CD4-positive, alpha-beta T cell treated with Interleukin-2 at 100 ng/mL for 4 hours (primary cell): ENCODE results near the gene PLA2G15.

ENCODE experiments used
- DNase-seq: peaks from one replicate; pipeline ENCODE4 v3.0.0-alpha.2; 2020; ENCODE audit warnings: low spot score

The PLA2G15 gene

DNA sequence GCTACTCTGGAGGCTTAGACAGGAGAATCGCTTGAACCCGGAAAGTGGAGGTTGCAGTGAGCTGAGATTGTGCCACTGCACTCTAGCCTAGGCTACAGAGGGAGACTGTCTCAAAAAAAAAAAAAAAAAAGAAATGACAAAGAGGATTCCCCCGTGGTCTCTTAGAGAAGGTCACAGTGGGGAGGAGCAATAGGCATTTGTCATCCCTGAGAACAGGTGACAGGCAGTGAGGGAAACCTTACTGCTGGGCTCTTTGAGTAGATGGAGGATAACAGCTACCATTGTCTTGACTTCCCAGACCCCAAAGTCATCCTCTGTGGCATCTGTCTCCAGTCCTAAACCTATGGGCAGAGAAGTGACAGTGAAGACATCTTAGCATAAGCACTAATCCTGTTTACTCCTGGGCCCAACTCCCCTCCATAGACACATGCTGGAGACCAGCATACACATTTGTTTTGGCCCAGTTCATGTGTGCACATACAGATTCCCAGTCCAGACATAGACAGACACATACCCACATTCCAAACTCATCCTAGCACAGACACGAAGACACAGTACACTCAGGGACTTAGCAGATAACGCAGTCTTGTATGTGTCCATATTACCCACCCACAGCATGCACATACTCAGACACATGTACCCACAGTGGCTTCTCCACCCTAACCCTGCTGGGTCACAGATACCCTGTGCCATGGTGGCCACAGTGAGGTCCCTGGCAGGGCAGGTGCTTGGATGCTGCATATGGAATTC is 11.9 kb upstream of the PLA2G15 start:
- peak; percentile 47 for DNase-seq

DNA sequence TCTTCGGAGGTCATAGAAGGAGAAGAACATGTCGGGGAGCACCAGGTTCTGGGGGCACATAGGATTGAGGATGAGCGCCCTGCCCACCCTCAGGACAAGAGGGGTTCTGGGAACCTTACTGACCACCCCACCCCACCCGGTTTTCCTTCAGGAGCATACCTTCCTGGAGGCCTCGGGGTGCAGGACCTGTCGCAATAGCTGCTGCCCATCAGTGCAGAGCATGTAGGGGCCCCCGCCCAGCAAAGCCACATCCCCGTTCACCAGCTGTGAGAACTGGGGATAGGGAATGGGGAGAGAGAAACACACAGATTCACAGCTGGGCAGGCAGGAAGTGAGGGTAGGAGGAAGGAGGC is 11.4 kb upstream of the PLA2G15 start:
- DNase-seq = no peak

DNA sequence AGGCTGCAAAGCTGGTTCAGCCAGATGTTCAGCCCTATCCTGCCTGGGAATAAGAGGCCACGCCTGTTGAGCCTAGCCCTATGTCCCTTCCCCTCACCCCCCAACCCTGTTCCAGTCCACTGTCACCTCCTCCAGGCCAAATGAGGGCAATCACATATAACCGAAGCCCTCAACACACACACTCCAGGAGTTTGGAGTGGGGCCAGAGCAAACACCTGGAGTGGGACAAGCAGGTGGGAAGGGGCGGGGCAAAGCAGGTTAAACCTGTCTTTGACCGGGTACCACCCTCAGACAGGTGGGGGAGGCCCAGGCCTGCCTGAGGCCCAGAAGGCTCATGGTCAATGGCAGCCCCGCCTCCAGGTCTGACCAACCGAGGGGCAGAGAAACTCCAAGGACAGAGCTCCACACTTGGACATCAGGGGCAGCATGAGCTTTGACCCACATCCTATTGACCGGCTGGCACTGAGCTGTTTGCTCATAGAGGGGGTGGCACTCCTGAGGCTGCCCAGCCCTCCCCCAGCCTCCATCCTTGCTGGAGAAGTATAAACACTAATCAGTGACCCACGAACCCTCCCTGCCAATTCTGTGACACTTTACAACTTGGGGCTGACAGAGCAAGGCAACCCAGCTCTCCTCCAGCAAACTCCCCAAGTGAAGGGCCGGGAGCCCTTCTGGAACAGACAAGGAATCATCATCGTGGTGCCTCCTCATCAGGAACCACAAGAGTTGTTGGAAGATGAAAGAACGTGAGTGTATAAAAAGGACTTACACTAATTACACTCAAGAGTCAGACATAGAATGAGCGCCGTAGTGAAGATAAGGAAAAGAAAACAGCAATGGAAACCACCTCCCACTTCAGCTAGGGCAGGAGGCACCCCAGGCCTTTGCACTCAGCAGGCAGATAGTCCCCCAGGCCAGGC is 10.7 kb upstream of the PLA2G15 start:
- DNase-seq = no peak

DNA sequence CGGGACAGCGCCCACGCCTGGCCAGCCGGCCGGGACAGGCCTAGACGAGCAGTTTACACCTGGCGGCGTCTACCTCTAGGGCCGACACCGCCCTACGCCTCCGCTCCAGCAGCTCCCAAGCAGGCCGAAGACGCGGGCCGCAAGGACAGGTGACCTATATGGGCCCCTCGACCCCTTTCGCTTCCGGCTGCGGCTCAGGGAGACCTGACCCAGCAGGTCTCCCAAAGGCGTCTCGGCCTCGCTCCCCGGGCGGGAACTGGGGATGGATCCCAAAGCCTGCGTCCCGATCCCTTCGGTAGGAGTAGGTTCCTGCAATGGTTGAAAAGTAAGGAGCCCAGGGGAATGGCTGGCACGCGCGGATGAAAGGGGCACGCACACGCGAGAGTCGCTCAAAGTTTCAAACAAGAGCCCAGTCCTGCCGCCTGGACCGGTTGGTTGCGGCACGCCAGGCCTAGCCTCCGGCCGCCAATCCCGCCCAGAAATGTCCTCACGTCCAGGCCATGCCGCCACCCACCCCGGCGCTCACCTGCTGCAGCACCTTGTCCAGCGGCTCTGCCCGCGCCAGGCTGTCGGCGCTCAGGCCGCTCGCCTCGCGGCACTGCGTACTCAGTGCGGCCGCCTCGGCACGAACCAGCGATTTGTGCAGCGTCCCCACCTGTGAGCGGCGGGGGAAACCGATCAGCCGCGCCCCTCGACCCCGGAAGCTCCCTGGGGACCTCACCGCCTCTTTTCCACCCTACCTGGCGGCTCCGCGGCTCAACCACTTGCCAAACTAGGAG is 9.9 kb upstream of the PLA2G15 start:
- no peak for DNase-seq

DNA sequence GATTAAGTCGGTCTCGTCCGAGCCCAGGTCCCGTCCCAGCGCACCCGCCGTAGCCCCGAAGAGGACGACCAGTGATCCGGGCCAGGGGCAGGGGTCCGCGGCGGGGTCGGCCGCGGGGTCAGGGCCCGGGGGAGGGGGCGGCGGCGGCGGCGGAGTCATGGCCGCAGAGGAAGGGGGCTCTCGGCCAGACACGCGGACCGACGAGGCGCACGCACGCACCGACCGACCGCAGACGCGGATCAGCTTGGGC is 9.4 kb upstream of the PLA2G15 start, which contains the start of gene ESRP2:
TSS of gene ESRP2 (minus strand) at position 241 of the 250 bp plus-strand sequence. CDS start at position 159, 82 bp downstream.
- DNase-seq = no peak

DNA sequence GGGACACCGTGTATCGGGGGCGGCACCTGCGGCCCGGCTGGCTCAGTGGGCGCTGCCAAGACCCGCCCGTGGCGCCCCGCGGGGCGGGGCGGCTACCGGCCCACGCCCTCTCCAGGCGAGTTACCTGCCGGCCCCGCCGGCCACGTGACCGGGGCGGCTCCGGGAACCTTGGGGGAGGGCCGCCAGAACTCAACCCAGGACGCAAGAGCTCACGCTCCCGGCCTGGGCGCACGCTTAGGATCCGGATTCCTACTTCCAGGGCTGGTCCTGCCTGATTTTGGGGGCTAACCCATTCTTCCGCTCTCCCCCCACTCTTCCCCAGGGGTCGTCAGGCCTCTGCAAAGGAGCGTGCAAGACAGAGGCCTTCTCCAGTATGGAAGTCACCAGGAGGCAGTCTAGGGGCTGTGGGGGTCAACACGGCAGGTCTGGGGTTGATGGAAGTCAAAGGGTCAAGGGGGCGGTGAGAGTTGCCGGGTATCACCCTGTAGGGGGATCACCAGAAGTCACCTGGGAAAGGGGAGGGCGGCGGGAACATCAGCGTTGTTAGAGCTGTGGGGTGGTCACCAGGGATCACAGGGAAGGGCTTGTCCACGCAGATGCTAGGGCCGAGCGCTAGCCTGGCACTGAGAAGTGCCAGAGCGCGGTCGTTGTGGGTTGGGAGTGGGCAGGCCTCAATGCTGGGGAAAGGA is 8.9 kb upstream of the PLA2G15 start:
- DNase-seq = peak; percentile 19

DNA sequence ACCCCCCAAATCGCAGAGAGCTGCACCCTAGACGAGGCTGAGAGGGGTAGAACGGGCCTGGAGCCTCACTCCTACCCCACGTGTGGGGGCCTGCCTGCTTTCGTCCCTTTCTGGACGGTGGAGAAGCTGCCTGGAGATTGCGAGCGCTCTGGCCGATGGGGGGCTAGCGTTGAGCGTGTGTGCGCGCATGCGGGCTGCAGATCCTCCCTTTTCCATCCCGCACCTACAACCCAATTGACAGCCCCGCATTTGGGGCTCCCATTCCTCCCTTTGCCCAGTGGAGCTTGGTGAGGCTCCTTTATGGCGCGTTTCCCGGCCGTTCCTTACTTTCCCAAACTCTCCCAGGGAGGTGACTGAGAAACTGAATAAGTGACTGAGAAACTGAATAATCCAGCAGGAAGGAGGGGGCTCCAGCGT is 8.3 kb upstream of the PLA2G15 start:
- DNase-seq = no peak

DNA sequence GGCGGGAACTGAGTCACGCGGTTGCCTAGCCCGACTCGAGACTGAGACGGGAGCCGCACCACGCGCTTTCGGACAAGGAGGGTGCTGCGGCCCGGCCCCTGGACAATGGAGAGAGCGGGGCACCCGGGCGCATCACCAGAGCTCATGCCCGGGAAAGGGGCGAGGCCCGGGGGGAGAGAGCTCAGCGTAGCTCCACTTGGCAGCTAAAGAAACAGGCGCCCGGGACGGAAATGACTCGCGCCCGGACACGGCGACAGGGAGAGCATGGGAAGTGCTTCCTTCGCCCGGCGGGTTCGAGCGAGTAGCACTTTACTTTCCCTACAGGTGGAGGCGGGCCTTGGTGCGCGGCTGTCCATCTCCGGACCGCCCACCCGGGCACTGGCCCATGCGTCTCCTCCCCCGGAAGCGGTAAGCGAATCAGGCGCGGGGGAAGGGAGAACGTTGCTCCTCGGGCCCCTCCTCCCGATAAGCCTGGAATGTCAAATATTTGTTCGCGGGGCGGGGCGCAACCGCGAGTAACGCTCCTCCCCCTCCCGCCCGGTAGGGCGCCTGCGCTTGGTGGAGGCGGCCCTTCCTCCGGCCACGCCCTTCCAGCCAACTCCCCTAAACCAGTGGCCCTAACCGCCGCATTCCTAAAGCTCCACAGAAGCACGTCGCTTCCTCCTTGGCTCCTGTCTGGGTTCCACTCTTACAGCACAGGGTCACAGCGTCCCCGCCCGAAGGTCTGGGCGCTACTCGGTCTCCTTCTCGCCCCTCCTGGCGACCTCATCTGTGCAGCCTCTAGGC is 7.7 kb upstream of the PLA2G15 start:
- peak; percentile 92 for DNase-seq

DNA sequence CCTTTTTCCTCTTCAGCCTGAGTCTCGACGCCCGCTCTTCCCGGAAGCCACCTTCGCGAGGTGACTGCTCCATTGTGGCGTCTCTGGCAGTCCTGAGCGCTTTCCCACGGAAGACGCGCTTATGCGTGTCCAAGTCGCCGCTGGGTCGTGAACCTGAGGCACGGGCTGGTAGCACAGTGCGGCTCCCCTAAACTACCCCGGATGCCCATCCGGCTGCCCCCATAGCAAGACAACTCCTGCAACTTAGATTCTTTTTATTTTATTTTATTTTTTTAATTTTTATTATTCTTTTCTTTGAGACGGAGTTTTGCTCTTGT is 7.2 kb upstream of the PLA2G15 start:
- DNase-seq = peak; percentile 23

DNA sequence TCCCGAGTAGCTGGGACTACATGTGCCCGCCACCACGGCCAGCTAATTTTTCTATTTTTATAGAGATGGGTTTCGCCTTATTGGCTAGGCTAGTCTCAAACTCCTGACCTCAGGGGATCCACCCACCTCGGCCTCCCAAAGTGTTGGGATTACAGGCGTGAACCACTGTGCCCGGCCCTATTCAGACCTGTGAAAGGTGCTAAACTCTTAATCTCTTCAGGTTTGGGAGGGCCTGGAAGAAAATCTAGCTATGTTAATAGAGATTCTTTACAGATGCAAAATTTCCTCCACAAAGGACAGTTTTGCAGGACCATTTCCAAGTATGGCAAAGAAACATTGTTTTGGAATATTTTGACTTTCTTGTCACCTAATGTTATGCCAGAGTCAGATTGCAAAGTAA is 3.1 kb upstream of the PLA2G15 start:
- DNase-seq = no peak

DNA sequence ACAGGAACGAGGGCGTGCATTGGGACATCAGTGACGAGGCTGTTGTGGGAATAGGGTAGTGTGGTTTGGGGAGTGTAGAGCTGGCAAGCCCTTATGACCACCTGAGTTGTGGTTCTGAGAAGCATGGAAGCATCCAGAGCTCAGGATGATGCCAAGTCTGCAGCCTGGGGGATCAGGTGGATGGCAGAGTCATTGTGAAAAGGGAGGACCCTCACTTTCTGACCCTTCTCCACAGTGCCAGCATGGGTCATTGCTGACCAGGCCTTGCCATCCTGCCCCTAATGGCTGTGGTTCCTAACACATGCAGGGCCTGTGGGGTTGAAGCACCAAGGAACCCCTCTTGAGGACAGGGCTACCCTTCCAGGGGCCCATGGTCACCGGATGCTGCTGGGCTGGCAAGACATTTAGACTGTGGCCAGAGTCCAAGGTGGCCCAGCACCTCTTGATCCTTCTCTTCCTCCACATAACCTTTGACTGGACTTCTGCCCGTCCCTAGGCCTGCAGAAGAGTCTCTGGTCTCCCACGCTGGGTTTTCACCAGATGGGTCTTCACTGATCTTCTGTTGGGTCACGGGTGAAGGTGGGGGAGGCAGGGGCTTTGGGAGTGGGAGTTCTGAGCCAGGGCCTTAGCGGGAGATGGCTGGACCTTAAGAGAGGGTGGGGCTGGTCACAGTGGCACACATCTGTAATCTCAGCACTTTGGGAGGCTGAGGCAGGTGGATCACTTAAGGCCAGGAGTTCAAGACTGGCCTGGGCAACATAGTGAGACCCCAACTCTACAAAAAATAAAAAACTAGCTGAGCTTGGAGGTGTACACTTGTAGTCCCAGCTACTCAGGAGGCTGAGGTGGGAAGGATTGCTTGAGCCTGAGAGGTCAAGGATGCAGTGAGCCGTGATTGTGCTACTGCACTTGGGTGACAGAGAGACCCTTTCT is 2.0 kb upstream of the PLA2G15 start:
- no peak for DNase-seq

DNA sequence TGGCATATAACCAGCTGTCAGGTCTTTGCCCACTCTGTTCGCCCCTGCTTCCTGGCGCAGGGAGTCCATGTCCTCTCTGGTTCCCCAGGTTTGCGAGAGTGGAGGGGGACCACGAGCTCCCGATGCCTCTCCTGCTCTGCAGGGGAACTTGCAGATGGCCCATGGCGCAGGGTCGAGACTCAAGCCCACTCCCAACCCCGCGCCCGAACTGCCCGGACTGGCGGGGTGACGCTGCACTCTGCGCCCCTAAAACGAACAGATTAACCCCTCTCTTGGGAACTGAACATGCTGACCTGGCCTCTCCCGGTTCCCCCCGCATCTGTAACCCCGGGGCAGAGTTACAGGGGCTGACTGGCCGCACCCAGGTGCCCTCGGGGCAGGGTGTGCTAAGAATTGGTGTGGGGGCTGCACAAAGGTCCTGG is 681 bp upstream of the PLA2G15 start:
- DNase-seq = no peak

DNA sequence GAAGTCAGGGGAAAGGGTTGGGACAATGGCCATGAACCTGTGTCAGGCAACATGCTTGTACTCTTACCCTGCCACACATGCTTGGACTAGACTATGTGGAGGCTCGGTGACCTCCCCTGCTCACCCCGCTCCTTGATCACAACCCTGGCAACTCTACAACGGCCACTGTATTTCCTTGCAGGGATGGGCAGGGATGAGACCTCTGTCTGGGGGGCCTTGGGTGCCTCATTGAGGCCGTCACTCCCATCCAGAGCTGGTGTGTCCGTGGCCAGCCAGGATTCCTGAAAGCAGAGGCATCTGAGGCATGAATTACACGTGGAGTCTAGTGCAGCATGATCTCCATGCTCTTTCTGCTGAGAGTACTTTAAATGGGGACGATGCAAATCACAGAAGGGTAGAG is 948 bp downstream of the PLA2G15 start:
- DNase-seq = no peak

DNA sequence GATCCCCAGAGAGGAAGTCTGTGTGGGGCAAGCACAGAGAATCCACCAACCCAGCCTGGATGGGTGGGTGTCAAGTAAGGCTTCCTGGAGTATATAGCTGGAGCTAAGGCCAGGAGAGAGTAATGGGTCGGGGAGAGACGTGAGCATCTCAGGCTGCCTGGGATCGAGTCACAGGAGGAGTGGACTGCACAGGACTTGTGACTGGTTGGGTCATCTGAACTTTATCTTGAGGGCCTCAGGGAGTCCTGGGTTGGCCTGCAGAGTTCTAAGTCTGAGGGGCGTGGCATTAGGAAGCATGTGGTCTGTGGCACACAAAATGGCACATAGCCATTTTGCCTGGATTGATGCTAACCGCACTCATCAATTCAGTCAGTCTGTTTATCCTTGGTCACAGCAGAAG is 1.5 kb downstream of the PLA2G15 start:
- no peak for DNase-seq

DNA sequence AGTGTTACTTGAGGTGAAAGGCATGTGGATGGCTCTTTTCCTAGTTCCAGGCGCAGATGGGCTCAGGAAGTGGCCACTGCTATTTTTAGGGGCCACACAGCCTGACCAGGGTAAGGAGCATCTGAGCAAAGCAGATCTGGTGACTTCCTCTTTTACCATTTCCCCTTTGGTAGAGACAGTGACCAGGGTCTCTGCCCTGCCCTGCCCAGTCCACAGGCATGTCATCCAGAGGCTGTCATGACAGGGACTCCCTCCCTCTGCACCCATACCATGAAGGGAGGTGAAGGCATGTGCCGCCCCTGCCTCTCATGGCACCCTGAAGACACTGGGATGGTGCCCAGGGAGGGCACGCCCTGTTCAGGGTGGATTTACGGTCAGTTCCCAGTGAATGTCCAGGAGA is 2.2 kb downstream of the PLA2G15 start:
- DNase-seq = no peak

DNA sequence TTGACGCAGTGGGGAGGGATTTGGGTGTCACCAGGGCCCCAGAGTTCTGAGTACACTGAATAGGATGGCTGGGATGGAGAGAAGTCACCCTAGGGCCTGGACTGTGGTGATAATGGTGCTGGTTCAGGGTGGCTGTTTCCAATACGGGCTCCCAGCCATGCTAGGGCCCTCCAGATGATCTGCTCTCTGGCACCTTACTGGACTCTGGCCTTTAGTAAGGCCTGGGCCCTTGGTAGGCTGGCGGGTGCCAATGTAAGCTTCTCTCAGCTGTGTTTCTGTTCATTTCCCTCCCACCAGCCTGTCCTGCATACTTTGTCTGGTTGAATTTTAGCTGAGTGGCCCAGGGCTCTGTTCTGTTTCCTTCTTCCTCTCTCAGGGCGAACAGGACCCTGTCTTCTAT is 2.8 kb downstream of the PLA2G15 start:
- DNase-seq = no peak

DNA sequence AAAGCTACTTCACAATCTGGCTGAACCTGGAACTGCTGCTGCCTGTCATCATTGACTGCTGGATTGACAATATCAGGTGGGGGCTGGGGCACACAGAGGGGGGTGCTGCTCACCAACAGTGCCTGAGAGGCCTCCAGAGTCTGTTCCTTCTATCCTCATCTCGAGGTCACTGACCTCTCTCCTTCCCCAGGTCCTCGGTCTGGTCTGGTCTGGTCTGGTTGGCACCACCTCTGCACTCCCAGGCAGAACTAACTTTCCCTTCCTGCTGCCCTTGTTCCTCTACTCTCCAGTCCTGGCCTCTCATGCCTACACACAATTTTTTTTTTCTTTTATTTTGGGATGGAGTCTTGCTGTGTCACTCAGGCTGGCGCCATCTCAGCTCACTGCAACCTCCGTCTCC is 4.2 kb downstream of the PLA2G15 start:
- no peak for DNase-seq

DNA sequence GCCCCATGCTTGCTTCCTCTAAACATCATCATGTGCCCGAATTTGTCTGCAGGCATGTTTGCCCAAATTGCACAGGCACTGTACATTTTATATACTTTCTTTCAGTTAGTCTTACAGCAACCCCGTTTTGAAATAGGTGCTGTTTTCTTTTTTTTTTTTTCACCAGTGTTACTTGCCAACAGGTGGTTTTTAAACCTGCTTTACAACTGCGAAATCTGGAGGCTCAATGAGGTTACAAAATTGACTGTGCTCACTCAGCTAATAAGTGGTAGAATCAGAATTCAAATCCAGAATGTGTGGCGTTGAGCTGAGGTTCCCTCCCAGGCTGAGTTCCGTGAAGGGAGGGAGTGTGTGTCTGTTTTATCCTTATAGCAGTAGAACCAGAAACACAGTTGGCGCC is 5.8 kb downstream of the PLA2G15 start:
- no peak for DNase-seq

DNA sequence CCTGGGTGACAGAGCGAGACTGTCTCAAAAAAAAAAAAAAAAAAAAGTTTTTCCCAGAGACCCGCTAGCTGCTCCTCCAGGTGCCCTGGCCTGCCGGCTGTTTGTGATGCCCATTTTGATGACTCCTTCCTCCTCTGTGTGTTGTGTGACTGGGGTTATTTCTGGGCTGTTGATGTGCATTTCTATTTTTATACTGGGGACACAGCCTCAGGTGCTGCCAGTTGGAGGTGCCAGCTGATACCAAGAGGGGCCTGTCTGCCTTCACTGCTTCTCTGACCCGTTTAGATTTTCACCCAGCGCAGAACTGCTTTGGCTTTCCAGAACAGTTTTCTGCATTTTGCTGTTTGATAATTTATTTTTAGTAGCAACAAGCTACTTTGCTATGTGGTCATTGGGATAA is 6.7 kb downstream of the PLA2G15 start:
- DNase-seq = no peak

DNA sequence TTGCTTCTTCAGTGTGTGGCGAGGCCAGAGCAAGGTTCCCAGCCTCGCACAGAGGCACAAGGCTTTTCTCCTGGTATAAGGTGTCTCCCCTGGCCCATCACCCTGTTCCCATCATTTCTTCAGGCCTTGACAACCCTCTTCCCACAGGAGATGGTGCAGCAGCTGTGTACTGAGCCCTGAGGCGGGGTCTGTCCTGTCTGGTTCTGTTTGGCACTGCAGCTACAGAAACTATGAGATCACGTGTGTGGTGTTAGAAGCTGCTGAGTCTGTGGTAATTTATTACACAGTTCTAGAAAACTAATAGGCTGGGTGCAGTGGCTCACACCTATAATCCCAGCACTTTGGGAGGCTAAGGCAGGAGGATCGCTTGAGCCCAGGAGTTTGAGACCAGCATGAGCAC is 7.2 kb downstream of the PLA2G15 start:
- DNase-seq = no peak

DNA sequence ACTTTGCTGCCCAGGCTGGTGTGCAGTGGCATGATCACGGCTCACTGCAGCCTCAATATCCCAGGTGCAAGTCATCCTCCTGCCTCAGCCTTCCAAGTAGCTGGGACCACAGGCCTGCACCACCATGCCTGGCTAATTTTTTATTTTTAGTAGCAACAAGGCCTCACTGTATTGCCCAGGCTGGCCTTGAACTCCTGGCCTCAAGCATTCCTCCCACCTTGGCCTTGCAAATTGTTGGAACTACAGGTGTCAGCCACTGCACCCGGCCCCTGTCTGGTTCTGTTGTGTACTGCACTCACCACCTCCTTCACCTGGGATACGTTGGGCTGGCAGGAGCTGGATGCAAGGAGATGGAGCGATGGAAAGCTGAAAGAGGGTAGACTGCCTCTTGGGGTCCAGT is 8.5 kb downstream of the PLA2G15 start:
- no peak for DNase-seq
